Glomerular endothelial cell (primary cell): Measurements from ENCODE around the gene NTS. TPM values are rescaled to one million over a fixed set of nuclear protein-coding genes. Genes with fewer than 3 reads are reported as not detected.

Experiments used
- DNase-seq: peaks from one replicate; pipeline ENCODE4 v3.0.0-alpha.2; 2011; ENCODE audit warnings: low read depth, low spot score; ENCODE audit errors: extremely low read depth
- total RNA-seq: library from RNA; depleted of rRNA; stranded (reverse); fragments of >200 nt; gene quantifications from 2 replicates; pipeline ENCODE4 v1.2.3, GENCODE V29; 2015

Gene NTS, protein sequence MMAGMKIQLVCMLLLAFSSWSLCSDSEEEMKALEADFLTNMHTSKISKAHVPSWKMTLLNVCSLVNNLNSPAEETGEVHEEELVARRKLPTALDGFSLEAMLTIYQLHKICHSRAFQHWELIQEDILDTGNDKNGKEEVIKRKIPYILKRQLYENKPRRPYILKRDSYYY
- total RNA-seq: not detected in 2 replicates

DNA sequence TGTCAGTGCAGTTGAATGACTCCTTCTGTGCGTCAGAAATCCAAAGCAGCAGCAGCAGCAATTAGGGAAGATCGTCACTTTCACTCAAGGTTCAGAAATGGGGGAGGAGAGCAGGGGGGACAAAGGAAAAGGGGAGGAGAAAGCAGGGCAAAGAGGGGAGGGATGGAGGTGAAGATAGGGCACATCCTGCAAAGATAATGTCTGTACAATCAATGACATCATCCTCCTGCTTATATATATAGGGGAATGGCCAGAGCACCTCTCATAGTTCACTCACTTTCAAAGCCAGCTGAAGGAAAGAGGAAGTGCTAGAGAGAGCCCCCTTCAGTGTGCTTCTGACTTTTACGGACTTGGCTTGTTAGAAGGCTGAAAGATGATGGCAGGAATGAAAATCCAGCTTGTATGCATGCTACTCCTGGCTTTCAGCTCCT, at the start of gene NTS:
Gene NTS, plus strand, starts transcription at position 265 of the 431 bp plus-strand sequence. Its CDS starts 109 bp downstream, at position 374.
- no peak for DNase-seq

DNA sequence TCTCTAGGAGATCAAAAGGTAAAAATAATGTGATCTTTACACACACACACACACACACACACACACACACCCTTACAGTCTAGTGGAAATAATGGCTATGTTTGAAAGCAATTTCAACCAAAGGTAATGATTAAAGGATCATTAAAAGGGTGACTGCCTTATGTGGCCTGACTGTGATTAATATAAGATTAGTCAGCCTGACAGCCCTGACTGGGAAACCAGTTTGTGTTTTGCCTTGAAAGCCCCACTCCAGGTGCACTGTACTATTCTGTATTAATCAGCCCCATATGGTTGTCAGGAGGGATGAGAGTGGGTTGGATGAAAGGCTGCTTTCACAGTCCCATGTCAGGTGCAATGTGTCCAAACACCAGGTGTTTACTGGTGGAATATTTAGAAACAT, 48.3 kb upstream of the NTS start:
- DNase-seq: no peak

DNA sequence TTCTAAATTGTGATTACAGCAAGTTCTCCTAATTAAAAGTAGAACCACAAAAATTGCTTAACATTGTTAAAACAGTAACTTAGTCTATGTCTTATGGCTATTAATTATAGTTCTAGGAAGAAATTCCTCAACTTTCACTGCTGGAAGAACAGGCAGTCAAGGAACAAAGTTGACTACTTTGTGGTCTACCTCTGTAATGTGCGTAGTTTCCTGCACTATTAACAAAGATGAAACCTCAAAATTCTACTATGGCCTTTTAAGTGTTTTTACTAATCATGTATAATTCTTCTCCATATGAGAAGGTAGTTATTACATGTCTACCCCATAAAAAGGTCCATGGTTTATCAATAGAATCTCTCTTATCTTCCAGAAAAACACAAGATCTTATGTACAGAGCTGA, 45.5 kb upstream of the NTS start:
- no peak for DNase-seq

DNA sequence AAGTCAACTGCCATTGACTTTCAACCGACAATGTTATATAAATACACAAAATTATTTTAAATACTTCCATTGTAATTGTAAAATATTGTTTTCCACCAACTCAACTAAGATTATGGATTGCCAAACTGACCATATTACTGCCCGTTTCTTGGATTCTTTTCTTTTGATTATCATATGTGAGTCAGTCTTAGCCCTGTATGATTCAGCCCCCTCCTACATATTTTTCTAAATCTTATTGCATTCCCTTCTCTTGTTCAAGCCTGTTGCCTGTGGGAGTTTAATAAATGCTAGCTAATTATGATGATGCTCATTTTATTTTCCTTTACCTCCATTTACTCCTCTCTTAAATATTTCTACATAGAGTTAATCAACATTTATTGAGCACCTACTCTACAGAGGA, 44.7 kb upstream of the NTS start:
- DNase-seq: no peak

DNA sequence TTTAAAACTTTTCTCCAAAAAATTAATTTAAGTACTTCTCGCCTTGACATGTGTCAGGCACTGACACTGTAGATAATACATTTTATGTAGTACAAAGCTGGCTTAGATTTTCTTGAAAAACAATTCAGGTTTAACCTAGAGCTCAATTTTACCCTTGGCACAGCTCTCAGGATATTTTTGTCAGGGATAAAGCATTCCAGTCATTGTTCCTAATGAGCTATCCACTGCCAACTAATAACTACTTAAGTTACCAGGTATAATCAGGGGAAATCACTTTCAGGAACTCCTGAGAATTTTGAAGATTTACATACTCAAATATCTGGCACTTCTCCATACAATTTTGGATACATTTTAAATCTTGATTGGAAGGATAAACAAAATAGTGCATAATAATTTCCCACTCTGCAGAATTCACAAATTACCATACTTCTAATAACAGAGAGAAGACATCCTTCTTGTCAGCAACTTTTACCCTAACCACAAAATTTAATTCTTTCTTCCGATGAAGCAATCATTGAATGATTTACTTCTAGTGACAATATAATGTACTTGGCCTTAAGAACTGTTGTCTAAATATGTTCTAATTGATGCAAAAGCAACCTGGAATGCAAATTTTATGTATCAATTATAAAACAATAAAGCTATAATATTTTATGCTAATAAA, 42.6 kb upstream of the NTS start:
- no peak for DNase-seq

DNA sequence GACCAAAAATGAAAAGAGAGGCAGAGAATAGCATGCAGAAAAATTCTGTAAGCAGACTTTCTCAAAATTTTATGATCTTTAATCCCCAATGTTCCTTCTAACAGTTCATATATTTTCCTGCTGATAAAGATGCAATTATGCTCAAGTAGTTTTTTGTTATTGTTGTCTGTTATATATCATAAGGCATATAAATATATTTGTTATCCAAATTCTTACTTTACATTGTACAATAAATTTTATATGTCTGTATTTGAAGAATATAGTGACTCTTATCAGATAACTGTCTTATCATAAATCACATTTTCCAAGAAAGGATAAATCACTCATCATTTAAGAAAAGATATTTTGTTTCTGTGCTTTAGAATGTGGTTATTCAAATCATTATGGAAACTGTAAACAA, 40.5 kb upstream of the NTS start:
- DNase-seq: no peak

DNA sequence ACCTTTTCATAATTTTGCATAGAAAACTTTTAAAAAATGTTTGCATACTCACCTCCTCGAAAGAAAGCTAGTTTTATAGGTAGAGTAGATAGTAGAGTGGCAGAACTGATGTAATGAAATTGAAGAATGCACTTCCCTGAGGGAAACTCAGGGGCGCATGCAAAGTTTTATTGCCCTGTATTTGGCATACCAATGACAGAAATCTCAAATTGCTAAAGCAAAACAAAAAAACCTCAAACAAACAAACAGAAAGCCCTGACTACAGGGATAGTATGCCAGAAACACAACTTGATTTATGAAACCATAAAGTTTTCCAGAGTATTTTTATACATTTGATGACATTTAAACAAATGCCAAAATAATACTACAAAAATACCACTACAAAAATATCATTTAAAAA, 39.7 kb upstream of the NTS start:
- no peak for DNase-seq

DNA sequence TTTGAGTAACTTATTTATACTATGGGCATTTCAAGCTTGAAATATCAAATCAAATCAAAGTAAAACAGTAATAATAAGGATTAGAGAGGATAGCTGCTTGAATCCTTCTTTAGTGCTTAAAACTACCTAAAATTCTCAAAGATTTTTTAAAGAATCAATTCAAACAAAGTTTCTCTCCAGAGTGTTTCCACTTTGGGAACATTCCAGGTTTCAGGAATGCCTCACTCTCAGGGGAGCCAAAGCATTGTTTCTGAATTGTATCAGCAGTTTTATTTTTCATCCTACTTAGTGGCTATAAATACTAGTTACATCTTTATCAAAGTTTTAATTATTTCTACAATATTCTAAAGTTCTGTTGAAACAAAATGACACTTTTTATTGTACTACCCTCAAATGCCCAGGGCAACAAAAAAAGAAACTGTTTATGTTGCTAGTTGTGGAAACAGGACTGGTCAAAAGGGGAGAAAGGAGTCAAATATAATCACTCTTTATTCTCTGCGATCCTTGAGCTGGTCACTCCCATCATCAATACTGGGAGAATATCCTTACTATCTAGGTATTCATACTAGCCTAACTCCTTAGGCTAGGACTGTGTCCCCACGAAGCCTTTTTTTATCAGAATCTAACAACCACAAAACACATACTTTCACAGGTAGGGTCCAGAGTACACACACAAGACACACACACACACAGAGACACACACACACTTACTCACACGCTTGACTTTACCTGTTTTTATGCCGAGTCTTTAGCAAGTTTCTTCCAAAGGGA, 38.5 kb upstream of the NTS start:
- DNase-seq: peak; percentile 33

DNA sequence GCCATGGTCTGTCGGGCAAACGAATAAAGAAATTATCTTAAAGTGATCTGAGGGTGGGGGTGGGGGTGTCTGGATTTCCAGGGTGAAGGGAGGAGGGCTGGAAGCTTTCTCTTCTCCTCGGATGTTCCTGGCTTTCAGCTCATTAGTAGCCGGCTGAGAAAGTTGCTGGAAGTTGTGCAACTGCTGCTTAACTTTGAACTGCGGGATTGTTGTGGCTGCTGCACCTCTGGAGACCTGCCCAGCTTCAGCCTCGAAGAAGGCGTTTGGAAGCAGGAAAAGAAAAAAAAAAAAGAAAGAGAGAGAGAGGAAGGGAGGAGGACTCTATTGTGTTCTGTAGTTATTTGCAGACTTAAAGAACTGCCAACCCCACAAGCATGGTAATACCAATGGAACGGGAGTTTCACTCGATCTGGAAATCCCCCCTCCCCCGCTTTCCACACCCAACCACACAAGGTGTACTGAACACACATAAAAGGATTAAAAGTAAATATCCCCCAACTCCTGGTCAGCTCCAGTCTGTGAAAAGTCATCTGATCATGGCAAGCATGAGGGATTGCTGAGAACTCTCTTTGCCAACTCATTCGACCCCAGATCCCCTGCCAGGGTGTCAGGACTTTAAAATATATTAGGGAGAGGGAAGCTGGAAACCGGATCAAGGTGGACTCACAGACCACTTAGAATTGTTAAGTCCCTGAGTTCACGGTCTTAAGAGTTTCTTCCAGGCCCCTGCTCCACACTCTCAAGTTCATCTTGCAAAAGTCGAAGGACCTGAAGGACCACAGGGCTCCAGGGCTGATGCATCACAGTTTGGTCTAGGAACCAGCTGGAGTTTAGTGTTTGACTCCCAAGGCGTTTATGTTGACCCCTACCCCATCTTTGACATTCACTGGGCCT, 37.7 kb upstream of the NTS start, which contains the start of gene RASSF9:
Gene RASSF9, minus strand, starts transcription at position 213 of the 894 bp plus-strand sequence. Its CDS starts 208 bp downstream, at position 5.
- no peak for DNase-seq

DNA sequence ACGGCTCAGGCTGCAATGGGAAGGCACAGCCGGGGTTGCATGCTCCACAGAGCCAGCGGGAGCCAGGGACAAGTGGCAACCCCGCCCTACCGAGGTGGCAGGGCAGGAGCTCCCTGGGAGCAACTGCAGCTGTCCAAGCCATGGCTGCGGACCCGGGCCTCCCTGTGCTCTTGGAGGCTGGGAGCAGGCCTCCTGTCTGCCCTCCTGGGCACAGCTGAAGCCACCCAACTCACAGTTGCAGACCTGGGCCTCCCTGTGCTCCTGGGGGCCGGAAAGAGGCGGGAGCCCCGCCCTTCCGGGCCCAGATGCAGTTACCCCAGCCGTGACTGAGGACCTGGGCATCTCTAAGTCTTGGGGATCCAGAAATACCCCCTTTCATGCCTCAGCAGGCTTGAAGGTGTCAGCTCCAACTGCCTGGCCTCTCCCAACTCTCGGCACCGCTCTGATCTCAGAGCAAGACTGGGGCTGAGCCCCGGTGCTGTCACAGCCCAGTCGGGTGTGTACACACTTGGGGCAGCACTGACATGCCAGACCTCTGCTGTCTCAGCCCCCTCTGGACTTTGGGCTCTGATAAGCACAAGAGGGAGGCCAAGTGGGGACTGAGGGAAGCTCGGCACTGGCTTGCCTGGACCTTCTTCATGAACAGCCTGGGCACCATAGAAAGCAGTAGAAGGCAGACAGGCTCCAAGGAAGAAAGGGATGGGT, 30.3 kb upstream of the NTS start:
- DNase-seq: no peak

DNA sequence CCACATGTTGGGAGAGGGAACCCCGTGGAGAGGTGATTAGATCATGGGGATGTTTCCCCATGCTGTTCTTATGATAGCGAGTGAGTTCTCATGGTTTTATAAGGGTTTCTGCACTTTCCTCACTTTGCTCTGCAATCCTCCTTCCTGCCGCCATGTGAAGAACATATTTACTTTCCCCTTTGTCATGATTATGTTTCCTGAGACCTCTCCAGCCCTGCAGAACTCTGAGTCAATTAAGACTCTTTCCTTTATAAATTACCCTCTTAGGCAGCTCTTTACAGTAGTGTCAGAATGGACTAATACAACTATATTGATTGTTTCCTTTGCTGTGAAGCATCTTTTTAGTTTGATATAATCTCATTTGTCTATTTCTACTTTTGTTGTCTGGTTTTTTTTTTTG, 24.8 kb upstream of the NTS start:
- DNase-seq: no peak

DNA sequence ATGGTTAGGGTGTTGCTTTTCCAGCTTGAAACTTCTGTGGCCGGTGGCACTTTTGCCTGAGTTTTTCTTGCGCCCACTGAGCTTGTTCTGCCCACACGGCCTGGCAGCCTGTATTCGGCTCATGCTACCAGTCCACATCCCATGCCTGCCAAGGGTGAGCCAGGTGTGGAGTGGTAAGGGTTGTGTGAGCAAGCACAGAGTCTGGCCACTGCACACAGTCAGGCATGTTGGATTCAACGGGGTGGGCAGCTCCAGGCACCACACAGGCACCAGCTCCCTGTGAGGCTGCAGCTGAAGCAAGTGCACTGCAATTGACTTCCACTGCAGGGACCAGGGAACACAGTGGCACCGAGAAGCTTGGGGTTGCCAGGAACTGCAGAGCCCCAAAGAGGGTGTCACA, 18.8 kb upstream of the NTS start:
- DNase-seq: no peak

DNA sequence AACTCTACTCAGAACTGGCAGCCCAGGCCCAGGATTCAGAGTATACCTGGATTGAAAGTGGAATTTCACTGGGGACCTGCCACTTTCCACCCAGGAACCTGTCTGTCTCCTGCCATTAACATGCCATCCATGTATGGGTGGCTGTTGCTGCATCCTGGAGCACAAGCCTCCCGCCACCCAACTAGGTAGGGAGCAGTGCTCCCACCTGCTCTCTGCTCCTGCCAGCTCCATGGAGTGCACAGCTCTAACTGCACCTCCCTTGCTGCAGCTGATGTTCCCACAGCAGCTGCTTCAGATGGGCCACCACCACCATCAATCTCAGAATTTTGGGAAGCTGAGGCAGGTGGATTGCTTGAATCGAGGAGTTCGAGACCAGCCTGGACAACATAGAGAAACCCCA, 17.1 kb upstream of the NTS start:
- no peak for DNase-seq

DNA sequence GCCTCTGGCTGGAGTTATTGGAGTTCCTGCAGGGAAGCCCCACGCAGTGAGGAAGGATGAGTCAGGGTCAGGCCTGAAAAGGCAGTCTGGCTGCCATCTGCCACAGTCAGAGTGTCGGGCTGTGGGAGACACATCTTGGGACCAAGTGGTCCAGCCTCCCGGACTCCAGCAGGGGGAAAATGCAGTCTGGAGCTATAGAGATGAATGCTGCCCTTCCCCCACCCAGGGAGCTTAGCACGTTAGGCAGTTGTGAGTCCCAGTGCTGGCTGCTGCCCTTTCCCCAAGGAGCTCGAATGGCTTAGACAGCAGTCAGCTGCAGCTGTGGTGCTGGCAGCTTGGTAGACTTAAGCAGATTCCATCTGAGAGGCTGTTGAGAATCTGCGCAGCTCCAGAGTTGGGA, 8.2 kb upstream of the NTS start:
- no peak for DNase-seq

DNA sequence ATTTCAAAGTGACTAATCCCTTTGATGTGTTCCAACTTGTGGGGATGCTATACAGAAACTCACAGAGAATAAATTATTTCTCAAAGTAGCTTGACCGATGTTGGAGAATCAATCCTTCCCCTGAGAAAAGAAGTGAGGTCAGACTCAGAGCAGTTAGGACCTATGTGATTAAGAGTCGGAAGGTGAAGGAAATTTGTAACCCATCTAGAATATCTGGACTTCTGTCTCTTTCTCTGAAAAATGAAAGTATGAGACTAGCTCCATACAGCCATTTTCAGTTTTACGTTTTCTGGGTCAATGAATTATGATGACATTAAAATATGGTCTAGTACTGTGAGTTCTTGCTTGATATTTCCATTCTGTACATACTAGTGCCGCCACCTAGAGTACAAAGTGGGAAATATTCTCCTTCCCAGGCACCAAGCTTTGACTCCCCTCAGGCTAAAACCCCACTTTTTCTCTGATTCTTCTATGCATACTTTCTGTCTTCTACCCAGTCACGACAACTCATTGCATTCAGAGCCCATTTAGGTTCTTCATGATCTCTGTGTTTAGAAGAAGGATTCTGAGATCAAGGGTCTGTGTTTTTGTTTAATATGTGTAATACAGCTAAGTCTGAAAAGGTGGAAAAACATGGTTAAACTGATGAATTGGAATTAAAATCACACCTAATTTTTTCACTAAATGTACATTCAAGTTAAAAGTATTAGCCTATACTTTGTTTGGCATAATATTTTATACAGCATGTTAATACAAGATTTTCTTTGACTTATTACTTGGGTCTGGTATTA, 6.9 kb upstream of the NTS start:
- peak; percentile 55 for DNase-seq

DNA sequence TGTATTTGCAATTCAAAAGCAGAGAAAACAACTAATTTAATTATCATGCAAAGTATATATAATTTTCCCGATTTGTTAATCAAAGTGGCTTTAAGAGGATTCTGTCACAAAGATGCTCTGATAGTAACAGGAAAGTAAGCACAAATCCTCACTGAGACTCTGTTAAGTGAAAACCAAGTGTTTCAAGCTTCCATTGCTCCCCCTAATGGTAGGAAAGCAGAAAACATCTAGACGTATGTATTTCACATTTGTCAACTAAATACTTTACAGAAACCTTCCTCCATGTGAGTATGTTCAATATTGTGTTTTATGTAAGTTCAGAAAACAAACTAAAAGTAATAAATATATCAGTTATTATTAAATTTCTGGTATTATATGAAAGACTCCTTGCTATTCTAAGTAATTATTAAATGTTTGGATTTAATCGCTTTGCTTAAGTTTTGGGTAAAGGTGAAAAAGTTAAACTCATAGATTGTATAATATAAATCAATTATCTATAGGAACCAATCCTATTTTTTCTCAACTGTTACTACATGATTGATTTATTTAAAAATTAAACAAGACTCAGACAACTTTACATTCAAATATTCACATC, 1.5 kb upstream of the NTS start:
- DNase-seq: peak; percentile 48

DNA sequence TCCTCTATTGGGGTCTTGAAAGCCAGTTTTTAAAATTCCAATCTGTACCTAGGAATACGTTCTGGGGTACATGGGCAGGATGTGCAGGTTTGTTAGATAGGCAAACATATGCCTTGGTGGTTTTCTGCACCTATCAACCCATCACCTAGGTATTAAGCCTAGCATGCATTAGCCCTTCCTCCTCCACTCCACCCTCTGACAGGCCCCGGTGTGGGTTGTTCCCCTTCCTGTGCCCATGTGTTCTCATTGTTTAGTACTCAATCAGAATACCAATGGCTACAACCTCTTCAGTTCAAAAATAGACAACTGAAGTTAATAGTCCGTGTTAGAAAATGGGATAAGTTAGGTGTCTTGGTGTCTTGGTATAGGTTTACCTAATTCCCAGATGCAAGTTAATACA, 3.4 kb downstream of the NTS start:
- no peak for DNase-seq

DNA sequence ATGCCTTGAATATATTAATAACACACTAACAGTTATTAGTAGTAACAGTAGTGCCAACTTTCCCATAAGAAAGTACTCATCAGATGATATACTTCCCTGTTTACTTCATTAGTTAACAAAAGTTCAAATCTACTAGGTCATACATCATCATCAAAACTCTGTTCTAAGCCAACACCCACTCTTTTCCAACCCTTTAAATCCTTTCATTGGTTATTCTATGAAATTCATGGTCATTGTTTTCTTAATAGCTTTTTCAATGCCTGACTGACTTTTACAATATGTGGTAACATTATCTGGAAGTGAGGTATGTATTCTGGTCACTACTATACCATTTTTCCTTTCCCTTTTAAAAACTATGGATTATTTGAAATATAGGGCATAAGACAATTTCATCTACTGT, 9.7 kb downstream of the NTS start:
- no peak for DNase-seq

DNA sequence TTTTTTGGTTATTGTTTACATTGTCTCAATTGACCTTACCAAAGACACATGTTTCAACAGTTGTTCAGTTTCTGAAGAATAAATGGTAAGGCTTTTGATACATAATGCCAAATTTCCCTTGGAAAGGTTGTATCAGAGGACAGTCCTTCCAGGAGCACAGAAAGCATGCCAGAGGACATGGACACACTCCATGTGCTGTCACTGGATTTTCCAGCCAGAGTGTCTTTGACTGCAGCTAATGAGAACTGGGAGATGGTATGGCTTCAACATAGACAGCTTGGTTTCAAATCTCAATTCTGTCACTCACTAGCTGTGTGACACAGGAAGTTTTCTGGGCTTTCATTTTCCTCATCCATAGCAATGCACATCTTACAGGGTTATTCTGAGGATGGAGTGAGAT, 20.6 kb downstream of the NTS start:
- DNase-seq: no peak
